ENCODE results near the gene GAS2L1.

Gene GAS2L1

GRCh38 chr22:29308791-29309262 is 2.4 kb downstream of the GAS2L1 start:
- no peak for TF ChIP-seq CTCF (IDR thresholded peaks at IDR 0.05; ENCODE audit: low read depth, low read length)
- no peak overlapping the region for H3K27ac ChIP-seq
- no peaks in the 10 kb centered on the region for H3K27me3 ChIP-seq (ENCODE audit: insufficient read depth, low read depth, severe bottlenecking)
- no peak overlapping the region for H3K4me3 ChIP-seq (ENCODE audit: low read depth, low read length)
- no peaks in the 10 kb centered on the region for H3K9me3 ChIP-seq (ENCODE audit: severe bottlenecking)
- no peak for DNase-seq
- peaks cover 17% of the 10 kb centered on the region for H3K36me3 ChIP-seq

DNA sequence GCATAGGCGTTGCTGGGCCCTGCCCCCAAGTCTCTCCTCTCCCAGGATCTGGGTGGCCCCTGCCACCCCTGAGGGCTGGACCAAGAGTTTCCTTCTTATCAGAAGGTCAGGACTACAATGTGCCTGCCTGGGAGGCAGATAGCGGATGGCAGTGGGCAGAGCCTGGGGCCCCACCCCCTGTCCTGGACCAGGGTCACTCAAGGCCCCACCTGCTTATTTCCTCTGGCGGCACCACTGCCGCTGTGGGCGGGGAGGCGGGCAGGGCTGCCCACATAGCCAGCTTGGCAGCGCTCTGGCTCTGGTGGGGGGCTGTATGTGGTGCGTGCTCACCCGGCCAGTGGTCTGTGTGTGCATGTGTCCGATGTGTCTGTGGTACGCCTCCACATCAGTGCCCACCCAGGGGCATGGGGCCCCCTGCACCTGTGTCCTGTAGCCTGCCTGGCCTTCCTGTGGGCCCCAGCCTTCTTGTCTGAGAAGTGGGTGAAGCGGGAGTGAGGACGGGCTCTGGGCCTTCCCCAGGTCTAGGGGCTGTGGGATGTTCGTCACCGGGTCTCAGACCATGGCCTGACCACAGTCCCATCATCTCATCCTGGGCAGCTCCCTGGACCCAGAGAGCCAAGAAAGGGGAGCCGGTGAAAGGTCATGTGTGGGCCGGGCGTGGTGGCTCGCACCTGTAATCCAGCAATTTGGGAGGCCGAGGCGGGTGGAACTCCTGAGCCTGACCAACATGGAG is 3.0 kb downstream of the GAS2L1 start:
- no peak overlapping the region for H3K4me3 ChIP-seq (ENCODE audit: low read depth, low read length)
- TF ChIP-seq CTCF (IDR thresholded peaks at IDR 0.05; ENCODE audit: low read depth, low read length), result no peak
- DNase-seq, result peak; percentile 1
- H3K27me3 ChIP-seq (ENCODE audit: insufficient read depth, low read depth, severe bottlenecking), result peaks cover 4% of the 10 kb centered on the region
- no peak overlapping the region for H3K27ac ChIP-seq
- peaks cover 17% of the 10 kb centered on the region for H3K36me3 ChIP-seq
- H3K9me3 ChIP-seq (ENCODE audit: severe bottlenecking), result no peaks in the 10 kb centered on the region

DNA sequence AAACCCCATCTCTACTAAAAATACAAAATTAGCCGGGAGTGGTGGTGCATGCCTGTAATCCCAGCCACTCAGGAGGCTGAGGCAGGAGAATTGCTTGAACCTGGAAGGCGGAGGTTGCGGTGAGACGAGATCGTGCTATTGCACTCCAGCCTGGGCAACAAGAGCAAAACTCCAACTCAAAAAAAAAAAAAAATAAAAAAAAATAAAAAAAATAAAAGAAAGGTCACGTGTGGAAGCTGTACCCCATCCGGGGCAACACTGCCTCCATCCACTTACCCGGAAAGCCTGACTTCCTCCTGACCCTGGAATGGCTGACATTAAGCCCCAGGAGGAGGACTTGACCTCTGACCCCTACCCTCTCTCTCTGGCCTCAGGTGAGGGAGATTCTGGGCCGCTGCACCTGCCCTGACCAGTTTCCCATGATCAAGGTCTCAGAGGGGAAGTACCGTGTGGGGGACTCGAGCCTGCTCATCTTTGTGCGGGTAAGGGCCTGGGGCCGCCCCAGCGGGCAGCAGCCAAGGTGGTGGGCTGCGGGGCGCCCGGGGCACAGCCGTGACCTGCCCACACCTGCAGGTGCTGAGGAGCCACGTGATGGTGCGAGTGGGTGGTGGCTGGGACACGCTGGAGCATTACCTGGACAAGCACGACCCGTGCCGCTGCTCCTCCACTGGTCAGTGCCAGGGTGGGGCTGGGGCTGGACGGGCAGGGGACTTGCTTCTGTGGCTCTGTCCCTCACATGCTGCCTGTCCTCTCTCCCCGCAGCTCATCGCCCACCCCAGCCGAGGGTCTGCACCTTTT is 3.8 kb downstream of the GAS2L1 start:
- no peak for DNase-seq
- Histone ChIP-seq H3K27me3 (ENCODE audit: insufficient read depth, low read depth, severe bottlenecking) (peaks cover 8% of the 10 kb centered on the region), H3K27ac (no peak overlapping the region), H3K9me3 (ENCODE audit: severe bottlenecking) (no peaks in the 10 kb centered on the region), H3K4me3 (ENCODE audit: low read depth, low read length) (no peak overlapping the region), H3K36me3 (peaks cover 17% of the 10 kb centered on the region)
- TF ChIP-seq CTCF (IDR thresholded peaks at IDR 0.05; ENCODE audit: low read depth, low read length), result no peak

DNA sequence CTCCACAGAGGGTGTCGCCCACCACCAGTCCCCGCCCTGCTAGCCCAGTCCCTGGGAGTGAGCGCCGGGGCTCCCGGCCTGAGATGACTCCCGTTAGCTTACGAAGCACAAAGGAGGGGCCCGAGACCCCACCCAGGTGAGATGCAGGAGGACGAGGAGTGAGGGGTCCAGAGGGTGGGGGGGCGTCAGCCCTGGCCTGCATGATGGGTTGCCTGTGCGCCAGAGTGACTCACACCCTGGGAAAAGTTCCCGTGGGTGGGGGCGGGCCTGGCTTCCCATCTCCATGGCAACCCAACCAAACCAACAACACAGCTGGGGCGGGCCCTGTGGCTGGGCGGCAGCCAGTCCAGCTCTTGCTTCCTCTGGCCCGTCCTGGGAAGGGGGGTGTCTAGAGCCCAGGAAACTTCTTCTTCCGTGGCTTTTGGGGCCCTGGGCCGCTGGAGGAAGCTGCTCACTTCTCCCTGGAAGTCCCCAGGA is 4.5 kb downstream of the GAS2L1 start:
- Histone ChIP-seq H3K27me3 (ENCODE audit: insufficient read depth, low read depth, severe bottlenecking) (peaks cover 8% of the 10 kb centered on the region), H3K4me3 (ENCODE audit: low read depth, low read length) (no peak overlapping the region), H3K9me3 (ENCODE audit: severe bottlenecking) (no peaks in the 10 kb centered on the region), H3K36me3 (peaks cover 17% of the 10 kb centered on the region), H3K27ac (no peak overlapping the region)
- DNase-seq, result peak; percentile 65
- TF ChIP-seq CTCF (IDR thresholded peaks at IDR 0.05; ENCODE audit: low read depth, low read length), result no peak

GRCh38 chr22:29311464-29312217 is 5.2 kb downstream of the GAS2L1 start:
- H3K27me3 ChIP-seq (ENCODE audit: insufficient read depth, low read depth, severe bottlenecking), result peaks cover 8% of the 10 kb centered on the region

More at GRCh38 chr22:29311464-29312217, 5.2 kb downstream of the GAS2L1 start:
- TF ChIP-seq CTCF (IDR thresholded peaks at IDR 0.05; ENCODE audit: low read depth, low read length), result no peak
- no peak overlapping the region for H3K27ac ChIP-seq
- DNase-seq, result no peak
- no peak overlapping the region for H3K4me3 ChIP-seq (ENCODE audit: low read depth, low read length)
- peaks cover 17% of the 10 kb centered on the region for H3K36me3 ChIP-seq
- H3K9me3 ChIP-seq (ENCODE audit: severe bottlenecking), result no peaks in the 10 kb centered on the region

Data from WERI-Rb-1 (cell line).